OCI-LY1 (cell line): ENCODE data around the gene ST7L.

Experiments
- EZH2 ChIP-seq: fragments of 200-600 bp; sonication (generic), shearing (Covaris generic); IDR thresholded peaks from 2 replicates; pipeline ENCODE4 v1.8.0; 2017; ENCODE audit warnings: borderline replicate concordance, mixed run types, mild to moderate bottlenecking, antibody characterized with exemption, low read length, moderate library complexity, mixed read lengths
- TF ChIP-seq, protein P1 (sequence below): fragments of 200-600 bp; sonication (generic), shearing (Covaris generic); IDR thresholded peaks from 2 replicates; pipeline ENCODE4 v1.5.1; 2017; ENCODE audit warnings: mild to moderate bottlenecking, antibody characterized with exemption, low read length, moderate library complexity, mixed read lengths

DNA sequence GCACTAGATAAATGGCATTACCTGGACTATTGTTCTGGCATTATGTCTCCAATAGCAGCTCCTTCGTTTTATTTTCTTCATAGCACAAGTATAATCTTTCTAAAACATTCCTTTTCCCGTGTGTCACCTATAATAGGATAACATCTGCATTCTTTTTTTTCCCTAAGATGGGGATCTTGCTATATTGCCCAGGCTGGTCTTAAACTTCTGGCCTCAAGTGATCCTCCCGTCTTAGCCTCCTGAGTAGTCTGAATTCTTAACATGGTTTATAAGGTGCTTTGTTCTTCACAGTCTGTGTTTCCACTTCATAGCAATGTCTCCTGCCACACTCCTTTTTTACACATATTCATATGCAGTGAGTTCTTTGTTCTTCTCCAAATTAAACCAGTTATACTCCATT, 46.9 kb upstream of the ST7L start:
- TF ChIP-seq, protein P1, sequence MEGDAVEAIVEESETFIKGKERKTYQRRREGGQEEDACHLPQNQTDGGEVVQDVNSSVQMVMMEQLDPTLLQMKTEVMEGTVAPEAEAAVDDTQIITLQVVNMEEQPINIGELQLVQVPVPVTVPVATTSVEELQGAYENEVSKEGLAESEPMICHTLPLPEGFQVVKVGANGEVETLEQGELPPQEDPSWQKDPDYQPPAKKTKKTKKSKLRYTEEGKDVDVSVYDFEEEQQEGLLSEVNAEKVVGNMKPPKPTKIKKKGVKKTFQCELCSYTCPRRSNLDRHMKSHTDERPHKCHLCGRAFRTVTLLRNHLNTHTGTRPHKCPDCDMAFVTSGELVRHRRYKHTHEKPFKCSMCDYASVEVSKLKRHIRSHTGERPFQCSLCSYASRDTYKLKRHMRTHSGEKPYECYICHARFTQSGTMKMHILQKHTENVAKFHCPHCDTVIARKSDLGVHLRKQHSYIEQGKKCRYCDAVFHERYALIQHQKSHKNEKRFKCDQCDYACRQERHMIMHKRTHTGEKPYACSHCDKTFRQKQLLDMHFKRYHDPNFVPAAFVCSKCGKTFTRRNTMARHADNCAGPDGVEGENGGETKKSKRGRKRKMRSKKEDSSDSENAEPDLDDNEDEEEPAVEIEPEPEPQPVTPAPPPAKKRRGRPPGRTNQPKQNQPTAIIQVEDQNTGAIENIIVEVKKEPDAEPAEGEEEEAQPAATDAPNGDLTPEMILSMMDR = no peak
- no peak for TF ChIP-seq EZH2
